ENCODE results near the gene C18orf32.

DNA sequence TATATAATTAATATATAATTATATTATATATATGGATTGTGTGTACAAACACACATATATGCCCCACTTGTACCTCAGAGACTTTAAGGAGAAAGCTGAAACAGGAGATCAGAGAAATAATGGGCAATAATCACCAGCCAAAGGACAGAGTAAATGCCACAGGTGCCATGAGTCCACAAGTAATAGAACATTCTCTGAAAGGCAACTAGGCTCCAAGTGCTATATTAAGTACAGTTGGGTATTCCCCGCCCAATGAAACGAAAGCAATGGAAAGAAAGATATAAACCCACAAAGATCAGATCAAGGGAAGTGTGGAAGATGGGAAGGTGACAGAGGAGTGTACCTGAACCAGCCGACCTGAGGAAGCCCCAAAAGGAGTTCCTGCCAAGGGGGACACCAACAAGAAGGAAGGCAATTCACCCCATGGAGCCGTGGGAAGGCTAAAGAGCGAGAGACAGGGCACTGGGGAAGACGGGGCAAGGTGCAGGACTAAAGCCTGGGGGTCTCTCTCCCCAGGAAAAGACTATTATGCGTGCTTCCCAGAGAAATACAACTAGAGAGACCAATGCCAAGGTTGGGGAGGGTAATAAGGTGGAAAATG lies 45.6 kb downstream of the C18orf32 start:
- TF ChIP-seq, protein P1, sequence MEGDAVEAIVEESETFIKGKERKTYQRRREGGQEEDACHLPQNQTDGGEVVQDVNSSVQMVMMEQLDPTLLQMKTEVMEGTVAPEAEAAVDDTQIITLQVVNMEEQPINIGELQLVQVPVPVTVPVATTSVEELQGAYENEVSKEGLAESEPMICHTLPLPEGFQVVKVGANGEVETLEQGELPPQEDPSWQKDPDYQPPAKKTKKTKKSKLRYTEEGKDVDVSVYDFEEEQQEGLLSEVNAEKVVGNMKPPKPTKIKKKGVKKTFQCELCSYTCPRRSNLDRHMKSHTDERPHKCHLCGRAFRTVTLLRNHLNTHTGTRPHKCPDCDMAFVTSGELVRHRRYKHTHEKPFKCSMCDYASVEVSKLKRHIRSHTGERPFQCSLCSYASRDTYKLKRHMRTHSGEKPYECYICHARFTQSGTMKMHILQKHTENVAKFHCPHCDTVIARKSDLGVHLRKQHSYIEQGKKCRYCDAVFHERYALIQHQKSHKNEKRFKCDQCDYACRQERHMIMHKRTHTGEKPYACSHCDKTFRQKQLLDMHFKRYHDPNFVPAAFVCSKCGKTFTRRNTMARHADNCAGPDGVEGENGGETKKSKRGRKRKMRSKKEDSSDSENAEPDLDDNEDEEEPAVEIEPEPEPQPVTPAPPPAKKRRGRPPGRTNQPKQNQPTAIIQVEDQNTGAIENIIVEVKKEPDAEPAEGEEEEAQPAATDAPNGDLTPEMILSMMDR (IDR thresholded peaks at IDR 0.05 in 8 of 11, conservative IDR thresholded peaks at IDR 0.05 in 3 of 11), result no peak
- no peak for TF ChIP-seq POLR2A (IDR thresholded peaks at IDR 0.05)
